Lower leg skin (tissue), 3 donors: ENCODE data around the gene OST4.

Experiments used
- POLR2A ChIP-seq, 2 donors: fragments of 450-650 bp; IDR thresholded peaks; one replicate each; pipeline ENCODE4 v1.6.1; 2016 to 2017; ENCODE audit warnings: antibody characterized with exemption in 2 of 2, mild to moderate bottlenecking in 1 of 2, moderate library complexity in 1 of 2
- TF ChIP-seq, protein P1 (sequence below), 3 donors: fragments of 450-650 bp; IDR thresholded peaks; one replicate each; pipeline ENCODE4 v1.5.1; 2016; ENCODE audit warnings: antibody characterized with exemption in 3 of 3, mild to moderate bottlenecking in 3 of 3, moderate library complexity in 2 of 3

DNA sequence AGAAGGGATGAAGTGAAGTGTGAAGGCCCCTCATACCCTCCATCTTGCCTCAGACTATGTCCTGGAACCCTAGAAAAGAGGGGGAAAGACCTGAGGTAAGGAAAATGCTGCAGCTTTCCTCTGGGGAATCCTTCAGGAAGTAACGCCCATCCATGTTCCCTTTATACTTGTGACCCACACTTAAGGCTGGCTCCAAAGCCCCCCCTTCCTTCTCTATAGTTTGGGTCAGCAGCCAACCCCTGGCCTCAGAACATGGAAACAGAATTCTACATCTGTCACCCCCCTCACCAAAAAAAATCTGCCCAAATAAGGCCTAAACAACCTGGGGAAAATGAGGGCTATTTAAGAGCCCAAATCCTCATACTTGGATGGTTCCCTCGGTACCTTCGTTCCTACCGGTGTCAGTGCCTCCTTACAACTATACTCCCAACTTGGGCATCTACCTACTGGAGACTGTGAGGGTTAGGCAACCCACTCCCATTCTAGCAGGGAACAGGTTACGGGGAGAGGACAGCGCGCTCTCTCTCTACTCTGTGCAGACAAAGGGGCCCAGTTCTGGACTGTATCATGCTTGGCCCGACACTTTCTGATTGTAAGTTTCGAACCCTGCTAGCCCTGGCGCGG is 689 bp downstream of the OST4 start:
- TF ChIP-seq, protein P1, sequence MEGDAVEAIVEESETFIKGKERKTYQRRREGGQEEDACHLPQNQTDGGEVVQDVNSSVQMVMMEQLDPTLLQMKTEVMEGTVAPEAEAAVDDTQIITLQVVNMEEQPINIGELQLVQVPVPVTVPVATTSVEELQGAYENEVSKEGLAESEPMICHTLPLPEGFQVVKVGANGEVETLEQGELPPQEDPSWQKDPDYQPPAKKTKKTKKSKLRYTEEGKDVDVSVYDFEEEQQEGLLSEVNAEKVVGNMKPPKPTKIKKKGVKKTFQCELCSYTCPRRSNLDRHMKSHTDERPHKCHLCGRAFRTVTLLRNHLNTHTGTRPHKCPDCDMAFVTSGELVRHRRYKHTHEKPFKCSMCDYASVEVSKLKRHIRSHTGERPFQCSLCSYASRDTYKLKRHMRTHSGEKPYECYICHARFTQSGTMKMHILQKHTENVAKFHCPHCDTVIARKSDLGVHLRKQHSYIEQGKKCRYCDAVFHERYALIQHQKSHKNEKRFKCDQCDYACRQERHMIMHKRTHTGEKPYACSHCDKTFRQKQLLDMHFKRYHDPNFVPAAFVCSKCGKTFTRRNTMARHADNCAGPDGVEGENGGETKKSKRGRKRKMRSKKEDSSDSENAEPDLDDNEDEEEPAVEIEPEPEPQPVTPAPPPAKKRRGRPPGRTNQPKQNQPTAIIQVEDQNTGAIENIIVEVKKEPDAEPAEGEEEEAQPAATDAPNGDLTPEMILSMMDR (IDR thresholded peaks at IDR 0.05): no peak
- TF ChIP-seq POLR2A (IDR thresholded peaks at IDR 0.05): no peak
